WTC11 (cell line): ENCODE measurements around the gene MRPS10. TPM values are rescaled to one million over a fixed set of nuclear protein-coding genes. Genes with fewer than 3 reads are reported as not detected.

ENCODE experiments used
- CBFB ChIP-seq: sonication (generic); formaldehyde crosslinking; IDR thresholded peaks from 2 replicates; pipeline ENCODE4 v1.8.1; 2022; ENCODE audit warnings: mild to moderate bottlenecking, low read depth, missing genetic modification reagents
- E2F5 ChIP-seq: sonication (generic); formaldehyde crosslinking; IDR thresholded peaks from 2 replicates; pipeline ENCODE4 v1.8.1; 2022; ENCODE audit warnings: mild to moderate bottlenecking, moderate library complexity, missing genetic modification reagents
- ELF4 ChIP-seq: sonication (generic); formaldehyde crosslinking; IDR thresholded peaks from 2 replicates; pipeline ENCODE4 v1.8.1; 2022; ENCODE audit warnings: low read depth, mild to moderate bottlenecking, moderate library complexity, missing genetic modification reagents
- ESRRA ChIP-seq: sonication (generic); formaldehyde crosslinking; IDR thresholded peaks from 2 replicates; pipeline ENCODE4 v1.8.1; 2022; ENCODE audit warnings: mild to moderate bottlenecking, missing genetic modification reagents, borderline replicate concordance
- ETV6 ChIP-seq: sonication (generic); formaldehyde crosslinking; IDR thresholded peaks from 2 replicates; pipeline ENCODE4 v1.8.1; 2022; ENCODE audit warnings: mild to moderate bottlenecking, missing genetic modification reagents
- FOXK1 ChIP-seq: sonication (generic); formaldehyde crosslinking; IDR thresholded peaks from 2 replicates; pipeline ENCODE4 v1.8.0; 2022; ENCODE audit warnings: mild to moderate bottlenecking, moderate library complexity, missing genetic modification reagents
- FOXP4 ChIP-seq: sonication (generic); formaldehyde crosslinking; IDR thresholded peaks from 2 replicates; pipeline ENCODE4 v1.8.0; 2022; ENCODE audit warnings: mild to moderate bottlenecking, missing genetic modification reagents
- IRF1 ChIP-seq: sonication (generic); formaldehyde crosslinking; IDR thresholded peaks from 2 replicates; pipeline ENCODE4 v1.8.0; 2023; ENCODE audit warnings: missing genetic modification reagents
- MYBL2 ChIP-seq: sonication (generic); formaldehyde crosslinking; IDR thresholded peaks from 2 replicates; pipeline ENCODE4 v1.8.1; 2023; ENCODE audit warnings: mild to moderate bottlenecking, moderate library complexity, missing genetic modification reagents
- NFE2L1 ChIP-seq: sonication (generic); formaldehyde crosslinking; IDR thresholded peaks from 2 replicates; pipeline ENCODE4 v1.8.1; 2023; ENCODE audit warnings: missing genetic modification reagents
- PREB ChIP-seq: sonication (generic); formaldehyde crosslinking; IDR thresholded peaks from 2 replicates; pipeline ENCODE4 v1.8.1; 2022; ENCODE audit warnings: mild to moderate bottlenecking, missing genetic modification reagents, moderate library complexity, borderline replicate concordance
- RORB ChIP-seq: fragments of 250-450 bp; sonication (Bioruptor Pico); IDR thresholded peaks from 2 replicates; pipeline ENCODE4 v1.9.0; 2021; ENCODE audit warnings: mild to moderate bottlenecking
- SMAD3 ChIP-seq: sonication (generic); formaldehyde crosslinking; IDR thresholded peaks from 2 replicates; pipeline ENCODE4 v1.8.0; 2022; ENCODE audit warnings: missing genetic modification reagents, mild to moderate bottlenecking, borderline replicate concordance
- SP1 ChIP-seq: sonication (generic); formaldehyde crosslinking; conservative IDR thresholded peaks from 2 replicates; pipeline ENCODE4 v1.8.1; 2022; ENCODE audit warnings: missing genetic modification reagents
- STAT6 ChIP-seq: sonication (generic); formaldehyde crosslinking; conservative IDR thresholded peaks from 2 replicates; pipeline ENCODE4 v1.8.1; 2023; ENCODE audit warnings: mild to moderate bottlenecking, low read depth, missing genetic modification reagents, moderate library complexity
- TEAD4 ChIP-seq: sonication (generic); formaldehyde crosslinking; IDR thresholded peaks from 2 replicates; pipeline ENCODE4 v1.8.0; 2022; ENCODE audit warnings: mild to moderate bottlenecking, missing genetic modification reagents
- USF1 ChIP-seq: sonication (generic); formaldehyde crosslinking; IDR thresholded peaks from 2 replicates; pipeline ENCODE4 v1.8.0; 2022; ENCODE audit warnings: mild to moderate bottlenecking, missing genetic modification reagents
- USF2 ChIP-seq: sonication (generic); formaldehyde crosslinking; IDR thresholded peaks from 2 replicates; pipeline ENCODE4 v1.8.1; 2023; ENCODE audit warnings: mild to moderate bottlenecking, missing genetic modification reagents, moderate library complexity
- ZBTB43 ChIP-seq: sonication (generic); formaldehyde crosslinking; IDR thresholded peaks from 2 replicates; pipeline ENCODE4 v1.8.1; 2023; ENCODE audit warnings: mild to moderate bottlenecking, missing genetic modification reagents
- ZNF232 ChIP-seq: sonication (generic); formaldehyde crosslinking; IDR thresholded peaks from 2 replicates; pipeline ENCODE4 v1.8.0; 2022; ENCODE audit warnings: mild to moderate bottlenecking, missing genetic modification reagents
- ZNF281 ChIP-seq: sonication (generic); formaldehyde crosslinking; IDR thresholded peaks from 2 replicates; pipeline ENCODE4 v1.8.0; 2023; ENCODE audit warnings: mild to moderate bottlenecking, missing genetic modification reagents
- ZNF317 ChIP-seq: sonication (generic); formaldehyde crosslinking; IDR thresholded peaks from 2 replicates; pipeline ENCODE4 v1.8.1; 2023; ENCODE audit warnings: low read depth, mild to moderate bottlenecking, moderate library complexity, missing genetic modification reagents, borderline replicate concordance
- total RNA-seq: library from RNA; stranded (reverse); gene quantifications from 3 replicates; pipeline ENCODE4 v1.2.3, GENCODE V29; 2021

Gene MRPS10
- total RNA-seq, 1 experiment from 2014 or later = 31.3 TPM

GRCh38 chr6:42176981-42177380 is 40.7 kb downstream of the MRPS10 start (continued):
- TF ChIP-seq USF2 (CRISPR knock-in tag) (peak; percentile 45), ZNF232 (CRISPR knock-in tag) (peak; percentile 97), ETV6 (peak; percentile 79; the same call in 1 of the 2 replicates), SMAD3 (CRISPR knock-in tag) (0 out of 2 replicates have a peak, but pooled peaks have one; percentile 66), TEAD4 (peak; percentile 71; the same call in 1 of the 2 replicates), ZBTB43 (0 out of 2 replicates have a peak, but pooled peaks have one; percentile 69), ESRRA (peak; percentile 50; the same call in 1 of the 2 replicates), SP1 (CRISPR knock-in tag) (0 out of 2 replicates have a peak, but pooled peaks have one; percentile 31), STAT6 (CRISPR knock-in tag) (0 out of 2 replicates have a peak, but pooled peaks have one; percentile 40), CBFB (CRISPR knock-in tag) (peak; percentile 67; the same call in 1 of the 2 replicates), PREB (CRISPR knock-in tag) (peak; percentile 47; the same call in 1 of the 2 replicates), IRF1 (CRISPR knock-in tag) (0 out of 2 replicates have a peak, but pooled peaks have one; percentile 46), E2F5 (CRISPR knock-in tag) (peak; percentile 48; the same call in 1 of the 2 replicates), USF1 (CRISPR knock-in tag) (peak; percentile 59), ZNF317 (CRISPR knock-in tag) (0 out of 2 replicates have a peak, but pooled peaks have one; percentile 37), ZNF281 (peak; percentile 75; the same call in 1 of the 2 replicates), RORB (CRISPR knock-in tag) (no peak), NFE2L1 (CRISPR knock-in tag) (peak; percentile 87), FOXK1 (CRISPR knock-in tag) (peak; percentile 72), MYBL2 (CRISPR knock-in tag) (0 out of 2 replicates have a peak, but pooled peaks have one; percentile 26), FOXP4 (CRISPR knock-in tag) (peak; percentile 88; the same call in 1 of the 2 replicates), ELF4 (CRISPR knock-in tag) (peak; percentile 60; the same call in 1 of the 2 replicates)
